Activated T-cell treated with anti-CD3 and anti-CD28 coated beads, Interleukin-2, amount 50 U/mL, for 72 hours (primary cell): ENCODE data around the gene DPF3. TPM values are rescaled to one million over a fixed set of nuclear protein-coding genes. Genes with fewer than 3 reads are reported as not detected.

ENCODE experiments used
- ATAC-seq, 2 donors: fragments of 150-1000 bp; cut with Tn5 transposase; replicated peaks in 1 of 2; 2 replicates each; pipeline ENCODE4 v1.10.0; 2021; ENCODE audit warnings: moderate library complexity in 2 of 2, mild to moderate bottlenecking in 1 of 2
- DNase-seq, 2 donors: peaks; one replicate each; pipeline ENCODE4 v3.0.0; 2021 to 2022; ENCODE audit warnings: mixed read lengths in 1 of 2
- H3K27ac Mint-ChIP-seq: one replicate; pipeline ENCODE4 v1.8.0; 2022; ENCODE audit warnings: mild to moderate bottlenecking, moderate library complexity, mixed read lengths
- H3K27me3 Mint-ChIP-seq: one replicate; pipeline ENCODE4 v1.8.0; 2022; ENCODE audit warnings: low read depth, mixed read lengths
- H3K36me3 Mint-ChIP-seq, 2 donors: one replicate each; pipeline ENCODE4 v1.8.0; 2022; ENCODE audit warnings: mixed read lengths in 2 of 2, mild to moderate bottlenecking in 1 of 2; ENCODE audit not compliant: insufficient read depth in 2 of 2
- H3K4me1 Mint-ChIP-seq: one replicate; pipeline ENCODE4 v1.8.0; 2022; ENCODE audit warnings: low read depth, mixed read lengths
- H3K4me3 Mint-ChIP-seq, 2 donors: one replicate each; pipeline ENCODE4 v1.8.0; 2022; ENCODE audit warnings: mild to moderate bottlenecking in 2 of 2, mixed read lengths in 2 of 2, moderate library complexity in 2 of 2
- H3K9me3 Mint-ChIP-seq, 2 donors: one replicate each; pipeline ENCODE4 v1.8.0; 2022; ENCODE audit warnings: mixed read lengths in 2 of 2
- total RNA-seq, 2 donors: library from RNA; stranded (reverse); gene quantifications; one replicate each; pipeline ENCODE4 v1.2.3, GENCODE V29; 2022

DPF3 gene
- total RNA-seq, 2 donors from 2014 or later: 0.23 to 0.62 TPM

GRCh38 chr14:72640911-72641485 lies 252.9 kb downstream of the DPF3 start:
- H3K4me1 Mint-ChIP-seq: no peaks in the 10 kb centered on the region
- peaks cover 0 to 4% of the 10 kb centered on the region in 2 donors for H3K36me3 Mint-ChIP-seq
- H3K4me3 Mint-ChIP-seq: no peak overlapping the region
- DNase-seq (no peak), ATAC-seq (no peak)
- peaks cover 0 to 1% of the 10 kb centered on the region in 2 donors for H3K9me3 Mint-ChIP-seq
- no peaks in the 10 kb centered on the region for H3K27me3 Mint-ChIP-seq
- no peak overlapping the region for H3K27ac Mint-ChIP-seq

- no peaks in the 10 kb centered on the region for H3K9me3 Mint-ChIP-seq
- ATAC-seq: no peak
- no peak for DNase-seq
- no peak overlapping the region for H3K27ac Mint-ChIP-seq
- no peaks in the 10 kb centered on the region for H3K27me3 Mint-ChIP-seq
- H3K4me3 Mint-ChIP-seq: no peak overlapping the region
- peaks cover 0 to 4% of the 10 kb centered on the region in 2 donors for H3K36me3 Mint-ChIP-seq
- no peaks in the 10 kb centered on the region for H3K4me1 Mint-ChIP-seq
Observed at GRCh38 chr14:72638021-72638420, 255.9 kb downstream of the DPF3 start.

GRCh38 chr14:72636871-72637270 lies 257.0 kb downstream of the DPF3 start:
- no peak for DNase-seq
- no peak overlapping the region for H3K4me3 Mint-ChIP-seq
- no peak for ATAC-seq

GRCh38 chr14:72636094-72636493 lies 257.8 kb downstream of the DPF3 start:
- H3K27me3 Mint-ChIP-seq: peaks cover 8% of the 10 kb centered on the region
- H3K36me3 Mint-ChIP-seq: peaks cover 0 to 4% of the 10 kb centered on the region in 2 donors
- H3K4me3 Mint-ChIP-seq: no peak overlapping the region
- DNase-seq (no peak), ATAC-seq (no peak)
- no peak overlapping the region for H3K27ac Mint-ChIP-seq
- no peaks in the 10 kb centered on the region for H3K9me3 Mint-ChIP-seq
- no peaks in the 10 kb centered on the region for H3K4me1 Mint-ChIP-seq

More at GRCh38 chr14:72636871-72637270, 257.0 kb downstream of the DPF3 start:
- Mint-ChIP-seq H3K9me3 (no peaks in the 10 kb centered on the region), H3K4me1 (no peaks in the 10 kb centered on the region), H3K36me3 (peaks cover 0 to 4% of the 10 kb centered on the region in 2 donors), H3K27me3 (peaks cover 3% of the 10 kb centered on the region), H3K27ac (no peak overlapping the region)

- no peak for ATAC-seq
- DNase-seq: no peak
- peaks cover 8% of the 10 kb centered on the region for H3K27me3 Mint-ChIP-seq
- peaks cover 0 to 4% of the 10 kb centered on the region in 2 donors for H3K36me3 Mint-ChIP-seq
- H3K4me1 Mint-ChIP-seq: no peaks in the 10 kb centered on the region
- H3K9me3 Mint-ChIP-seq: no peaks in the 10 kb centered on the region
- no peak overlapping the region for H3K27ac Mint-ChIP-seq
- H3K4me3 Mint-ChIP-seq: no peak overlapping the region
Observed at GRCh38 chr14:72634691-72635616, 258.9 kb downstream of the DPF3 start.

- no peak for ATAC-seq
- Mint-ChIP-seq H3K36me3 (no peaks in the 10 kb centered on the region), H3K4me1 (no peaks in the 10 kb centered on the region), H3K4me3 (no peak overlapping the region), H3K27ac (no peak overlapping the region), H3K9me3 (no peaks in the 10 kb centered on the region), H3K27me3 (peaks cover 8% of the 10 kb centered on the region)
- no peak for DNase-seq
Observed at GRCh38 chr14:72633551-72633950, 260.4 kb downstream of the DPF3 start.

- Mint-ChIP-seq H3K27ac (no peak overlapping the region), H3K27me3 (peaks cover 8% of the 10 kb centered on the region), H3K4me3 (no peak overlapping the region), H3K36me3 (no peaks in the 10 kb centered on the region), H3K4me1 (no peaks in the 10 kb centered on the region), H3K9me3 (no peaks in the 10 kb centered on the region)
- ATAC-seq (no peak), DNase-seq (no peak)
Observed at GRCh38 chr14:72632727-72633126, 261.2 kb downstream of the DPF3 start.

GRCh38 chr14:72631401-72631800 lies 262.5 kb downstream of the DPF3 start:
- Mint-ChIP-seq H3K4me3 (no peak overlapping the region), H3K27me3 (peaks cover 8% of the 10 kb centered on the region), H3K36me3 (peaks cover 0 to 2% of the 10 kb centered on the region in 2 donors), H3K27ac (no peak overlapping the region), H3K9me3 (no peaks in the 10 kb centered on the region), H3K4me1 (no peaks in the 10 kb centered on the region)
- ATAC-seq: no peak
- no peak for DNase-seq

- no peak overlapping the region for H3K4me3 Mint-ChIP-seq
- peaks cover 5% of the 10 kb centered on the region for H3K4me1 Mint-ChIP-seq
- DNase-seq (no peak), ATAC-seq (no peak)
- peaks cover 0 to 3% of the 10 kb centered on the region in 2 donors for H3K9me3 Mint-ChIP-seq
- H3K27me3 Mint-ChIP-seq: peaks cover 8% of the 10 kb centered on the region
- H3K36me3 Mint-ChIP-seq: peaks cover 0 to 2% of the 10 kb centered on the region in 2 donors
- no peak overlapping the region for H3K27ac Mint-ChIP-seq
Observed at GRCh38 chr14:72630374-72630773, 263.5 kb downstream of the DPF3 start.

- H3K9me3 Mint-ChIP-seq: peaks cover 0 to 3% of the 10 kb centered on the region in 2 donors
- ATAC-seq (no peak), DNase-seq (no peak)
- H3K27me3 Mint-ChIP-seq: peaks cover 8% of the 10 kb centered on the region
- H3K4me1 Mint-ChIP-seq: peaks cover 5% of the 10 kb centered on the region
- H3K36me3 Mint-ChIP-seq: peaks cover 0 to 2% of the 10 kb centered on the region in 2 donors
- no peak overlapping the region for H3K27ac Mint-ChIP-seq
- H3K4me3 Mint-ChIP-seq: no peak overlapping the region
Observed at GRCh38 chr14:72629534-72629933, 264.4 kb downstream of the DPF3 start.

- ATAC-seq (peak in 1 of 2 donors; percentile 50), DNase-seq (no peak)
- no peaks in the 10 kb centered on the region for H3K27me3 Mint-ChIP-seq
Observed at GRCh38 chr14:72625689-72626088, 268.2 kb downstream of the DPF3 start.

GRCh38 chr14:72621387-72622065 lies 272.4 kb downstream of the DPF3 start:
- Mint-ChIP-seq H3K9me3 (peaks cover 0 to 3% of the 10 kb centered on the region in 2 donors), H3K27ac (no peak overlapping the region), H3K4me1 (peaks cover 5% of the 10 kb centered on the region), H3K27me3 (no peaks in the 10 kb centered on the region), H3K4me3 (no peak overlapping the region), H3K36me3 (no peaks in the 10 kb centered on the region)
- DNase-seq (no peak), ATAC-seq (no peak)

More at GRCh38 chr14:72625689-72626088, 268.2 kb downstream of the DPF3 start:
- peaks cover 0 to 3% of the 10 kb centered on the region in 2 donors for H3K9me3 Mint-ChIP-seq
- no peak overlapping the region for H3K4me3 Mint-ChIP-seq
- H3K36me3 Mint-ChIP-seq: peaks cover 0 to 2% of the 10 kb centered on the region in 2 donors
- H3K4me1 Mint-ChIP-seq: peaks cover 5% of the 10 kb centered on the region
- H3K27ac Mint-ChIP-seq: no peak overlapping the region

- no peak for ATAC-seq
- DNase-seq: no peak
- Mint-ChIP-seq H3K9me3 (no peaks in the 10 kb centered on the region), H3K36me3 (no peaks in the 10 kb centered on the region), H3K27me3 (no peaks in the 10 kb centered on the region), H3K27ac (no peak overlapping the region), H3K4me3 (no peak overlapping the region), H3K4me1 (no peaks in the 10 kb centered on the region)
Observed at GRCh38 chr14:72619881-72620280, 274.0 kb downstream of the DPF3 start.
